GM18511 (cell line): ENCODE data around the gene MTUS2.
"Not testable (repeated sequence)": the region's sequence is repeated elsewhere in the genome, so short reads cannot be mapped to it uniquely, and the experiment has no call there.

ENCODE experiments used
- ATAC-seq: cut with Tn5 transposase; IDR thresholded peaks from one replicate; pipeline ENCODE4 v1.9.1; 2021; ENCODE audit warnings: mild to moderate bottlenecking, moderate library complexity; ENCODE audit not compliant: unreplicated experiment

The MTUS2 gene

GRCh38 chr13:29210676-29211075 lies 390.5 kb downstream of the MTUS2 start:
- no peak for ATAC-seq

DNA sequence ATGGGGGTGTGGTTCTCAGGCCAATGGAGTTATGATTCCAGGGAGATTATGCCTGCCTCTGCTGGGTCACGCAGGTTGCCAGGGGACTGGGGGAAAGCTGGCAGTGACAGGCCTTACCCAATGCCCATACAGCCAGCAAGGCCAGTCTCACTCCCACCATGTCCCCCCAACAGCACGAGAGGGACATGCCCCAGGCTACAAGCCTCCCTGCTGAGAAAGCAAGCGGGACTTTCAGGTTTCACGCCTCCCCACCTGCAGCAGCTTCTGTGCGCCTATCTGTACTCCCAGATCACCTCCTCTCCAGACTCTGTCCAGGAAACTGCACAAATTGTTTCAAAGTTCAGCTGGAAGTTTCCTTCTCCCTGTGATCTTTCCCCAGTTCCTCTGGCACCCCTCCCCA lies 391.0 kb downstream of the MTUS2 start:
- ATAC-seq: not testable (repeated sequence)

DNA sequence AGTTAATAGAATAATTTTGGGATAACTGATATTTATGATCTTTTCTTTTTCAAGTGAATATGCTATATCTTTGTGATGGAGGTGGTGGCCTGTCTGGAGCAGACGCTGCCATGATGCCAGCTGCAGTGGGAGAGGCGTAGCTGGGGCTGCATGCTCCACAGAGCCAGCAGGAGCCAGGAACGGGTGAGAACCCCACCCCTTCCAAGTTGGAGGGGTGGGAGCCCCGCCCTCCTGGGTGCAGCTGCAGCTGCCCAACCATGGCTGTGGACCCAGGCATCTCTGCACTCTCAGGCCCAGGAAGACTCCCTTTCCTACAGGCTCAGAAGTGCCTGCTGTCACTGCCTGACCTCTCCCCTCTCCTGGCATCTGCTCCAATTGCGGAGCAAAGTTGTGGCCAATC lies 402.3 kb downstream of the MTUS2 start:
- no peak for ATAC-seq

- no peak for ATAC-seq
These were observed 404.1 kb downstream of the MTUS2 start for GRCh38 chr13:29224206-29224605.

DNA sequence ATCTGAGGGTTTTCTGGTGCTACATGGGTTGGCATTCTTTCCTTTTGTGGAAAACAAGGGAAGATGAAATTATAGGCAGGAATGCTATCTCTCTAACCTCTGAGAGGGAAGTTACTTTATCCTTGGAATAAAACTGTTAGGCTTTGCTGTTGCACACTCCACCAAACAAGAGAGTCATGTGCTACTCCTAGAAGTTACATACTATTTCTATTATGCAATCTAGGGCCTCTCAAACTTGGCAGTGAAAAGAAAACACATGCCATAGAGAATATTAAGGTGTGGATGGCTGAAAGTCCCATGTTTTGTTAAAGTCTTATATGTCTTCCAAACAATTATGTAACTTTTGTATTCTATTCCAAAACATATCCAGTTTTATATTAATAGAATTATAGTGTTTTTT lies 407.4 kb downstream of the MTUS2 start:
- no peak for ATAC-seq

DNA sequence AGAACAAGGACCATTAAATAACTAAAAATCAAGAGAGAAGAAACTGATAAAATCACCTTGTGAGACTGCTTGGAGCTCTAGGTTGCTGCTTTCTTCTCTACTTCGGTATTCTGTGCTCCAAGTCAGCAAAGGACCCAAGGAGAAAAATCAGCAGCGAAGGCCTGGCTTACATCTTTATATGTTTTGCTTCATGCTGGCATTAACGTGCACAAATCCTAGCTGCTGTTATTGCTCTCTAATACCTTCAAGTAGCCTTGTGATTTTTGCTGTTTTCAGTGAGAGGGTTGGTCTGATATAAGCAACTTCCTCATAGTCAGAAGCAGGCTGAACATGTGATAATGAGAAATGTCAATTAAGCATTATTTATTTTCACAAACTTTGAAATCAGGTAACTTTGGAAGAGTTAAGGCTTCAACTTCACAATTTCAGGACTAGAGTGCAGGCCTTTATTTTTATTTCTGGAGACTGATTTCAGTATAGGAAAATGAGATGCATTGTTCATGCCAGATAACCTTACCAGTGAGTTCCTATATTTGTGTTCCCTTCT lies 410.2 kb downstream of the MTUS2 start:
- ATAC-seq: no peak

- ATAC-seq: no peak
These were observed 419.8 kb downstream of the MTUS2 start for GRCh38 chr13:29239653-29240525.

- no peak for ATAC-seq
These were observed 434.7 kb downstream of the MTUS2 start for GRCh38 chr13:29254626-29255370.

GRCh38 chr13:29255567-29255966 lies 435.4 kb downstream of the MTUS2 start:
- ATAC-seq: no peak

DNA sequence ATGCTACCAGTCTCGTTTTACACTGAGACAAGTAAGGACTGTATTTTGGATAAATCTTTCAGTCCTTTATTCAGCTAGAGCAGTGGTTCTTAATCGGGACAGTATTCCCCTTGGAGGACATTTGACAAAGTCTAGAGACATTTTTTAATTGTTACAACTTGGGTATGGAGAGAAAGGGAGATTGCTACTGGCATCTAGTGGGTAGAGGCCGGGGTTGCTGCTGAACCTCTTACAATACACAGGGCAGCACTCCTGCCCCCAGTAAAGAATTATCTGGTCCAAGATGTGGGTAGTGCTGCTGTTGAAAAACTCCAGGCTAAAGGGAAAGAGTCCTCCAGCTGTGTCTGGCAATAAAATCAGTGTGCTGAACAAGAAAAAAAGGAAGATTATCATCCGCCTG lies 440.5 kb downstream of the MTUS2 start:
- ATAC-seq: no peak

- no peak for ATAC-seq
These were observed 446.1 kb downstream of the MTUS2 start for GRCh38 chr13:29266261-29266660.

- ATAC-seq: no peak
These were observed 446.9 kb downstream of the MTUS2 start for GRCh38 chr13:29266756-29267733.

DNA sequence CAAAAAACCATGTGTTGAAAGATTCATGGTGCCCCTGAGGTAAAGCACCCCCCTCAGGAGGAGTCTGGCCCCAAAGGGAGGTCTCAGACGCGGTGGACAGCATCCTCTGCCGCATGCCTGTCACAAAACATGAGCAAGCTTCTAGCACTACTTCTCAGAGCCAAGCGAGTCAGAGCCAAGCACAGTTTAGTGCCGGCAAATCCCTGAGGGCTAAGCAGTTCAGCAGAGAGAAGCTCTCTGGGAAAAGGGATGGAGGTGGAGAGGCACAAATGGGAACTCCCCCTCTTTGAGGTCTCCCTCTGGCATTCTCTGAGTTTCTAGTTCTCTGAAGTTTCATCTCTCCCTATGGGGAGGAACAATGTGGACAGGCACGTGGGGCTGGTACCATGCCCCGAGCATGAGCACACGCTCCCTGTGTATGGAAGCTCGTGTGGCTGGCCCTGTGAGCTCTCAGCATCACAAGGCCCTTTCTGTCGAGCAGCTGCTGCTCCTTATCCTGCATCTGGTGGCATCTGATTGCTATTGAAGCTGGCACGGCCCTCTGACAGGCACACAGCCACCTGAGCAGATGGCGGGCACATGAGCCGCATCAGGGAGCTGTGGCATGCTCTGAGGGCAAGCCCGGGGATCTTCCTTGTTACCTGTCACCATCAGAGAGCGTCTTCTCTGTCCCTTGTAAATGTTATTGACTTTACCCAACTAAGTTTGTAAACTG lies 450.3 kb downstream of the MTUS2 start:
- ATAC-seq: no peak

DNA sequence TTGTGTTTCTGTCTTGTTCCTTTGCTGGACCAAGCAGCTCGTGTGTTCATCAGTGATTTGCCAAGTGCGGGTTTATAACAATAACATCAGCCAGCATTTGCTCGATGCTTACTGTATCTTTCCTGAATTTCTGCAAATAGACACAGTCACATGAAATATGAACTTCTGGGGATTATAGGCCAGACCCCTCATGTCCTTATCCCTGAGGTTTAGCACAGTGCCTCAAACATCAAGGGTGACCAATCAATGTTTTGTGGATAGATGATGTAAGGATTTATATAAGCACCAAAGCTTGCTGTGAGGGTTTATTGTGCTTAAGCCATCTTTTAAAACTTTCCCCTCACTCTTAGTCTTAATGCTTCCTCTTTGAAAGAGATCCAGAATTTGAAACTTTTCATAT lies 451.5 kb downstream of the MTUS2 start:
- ATAC-seq: no peak

- ATAC-seq: no peak
These were observed 459.5 kb downstream of the MTUS2 start for GRCh38 chr13:29279356-29280254.

- no peak for ATAC-seq
These were observed 461.9 kb downstream of the MTUS2 start for GRCh38 chr13:29281932-29282495.

DNA sequence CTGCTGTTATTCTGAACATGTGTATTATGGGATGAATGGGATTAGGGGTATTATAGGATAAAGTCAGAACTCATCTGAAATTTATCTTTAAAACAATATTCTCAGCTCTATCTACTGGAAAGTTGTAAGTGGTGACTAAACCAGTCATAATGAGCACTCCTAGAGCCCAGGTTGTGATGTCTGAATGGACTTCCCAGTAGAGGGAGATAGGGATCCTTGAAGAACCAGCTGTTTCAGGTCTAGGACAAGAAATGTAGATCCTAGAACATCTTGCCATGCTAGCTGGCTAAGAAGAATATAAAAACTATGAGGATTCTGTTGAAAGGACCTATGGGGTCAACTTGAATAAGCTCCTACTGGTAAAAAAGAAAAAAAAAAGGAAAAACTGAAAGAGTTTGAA lies 464.6 kb downstream of the MTUS2 start:
- no peak for ATAC-seq

- no peak for ATAC-seq
These were observed 467.1 kb downstream of the MTUS2 start for GRCh38 chr13:29287237-29287636.

DNA sequence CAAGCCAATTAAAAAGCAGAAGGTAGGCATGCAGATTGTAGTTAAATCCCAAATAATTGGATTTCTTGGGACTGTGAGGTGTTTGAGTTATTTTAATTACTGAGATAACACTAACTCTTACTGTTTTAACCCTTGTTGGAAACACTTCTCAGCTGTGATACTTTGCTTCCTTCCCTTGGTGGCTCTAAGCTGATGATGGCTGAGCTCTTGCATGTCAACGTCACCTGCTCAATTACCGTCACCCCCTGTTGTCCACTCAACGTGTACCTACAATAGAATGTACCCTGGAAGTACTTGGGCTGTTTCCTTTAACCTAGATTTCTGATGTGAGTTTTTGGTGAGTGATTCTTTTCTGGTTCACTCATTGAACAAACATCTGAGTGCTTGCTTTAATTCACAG lies 471.9 kb downstream of the MTUS2 start:
- no peak for ATAC-seq
